Peyer's patch (tissue), 4 donors: ENCODE measurements around the gene ABHD1. TPM values are rescaled to one million over a fixed set of nuclear protein-coding genes. Genes with fewer than 3 reads are reported as not detected.

Experiments
- DNase-seq, 3 donors: peaks; one replicate each; pipeline ENCODE4 v3.0.0-alpha.2; 2017 to 2019
- H3K27ac ChIP-seq, 4 donors: fragments of 200-600 bp; sonication (generic); one replicate each; pipeline ENCODE4 v1.5.1; 2016 to 2019
- H3K27me3 ChIP-seq, 2 donors: fragments of 200-600 bp; sonication (generic); one replicate each; pipeline ENCODE4 v1.5.1; 2019
- H3K36me3 ChIP-seq, 3 donors: fragments of 200-600 bp; sonication (generic); one replicate each; pipeline ENCODE4 v1.5.1; 2016 to 2019
- H3K4me1 ChIP-seq, 4 donors: fragments of 200-600 bp; sonication (generic); one replicate each; pipeline ENCODE4 v1.5.1; 2016 to 2019
- H3K4me3 ChIP-seq, 4 donors: fragments of 200-600 bp; sonication (generic); 1 replicate in 3 of 4; 2 replicates in 1 of 4; pipeline ENCODE4 v1.5.1; 2016 to 2019; ENCODE audit warnings: mild to moderate bottlenecking in 1 of 4
- H3K9me3 ChIP-seq, 4 donors: fragments of 200-600 bp; sonication (generic); one replicate each; pipeline ENCODE4 v1.5.1; 2016 to 2019; ENCODE audit warnings: mild to moderate bottlenecking in 1 of 4
- POLR2A ChIP-seq, 2 donors: fragments of 450-650 bp; IDR thresholded peaks; one replicate each; pipeline ENCODE4 v1.5.1; 2017; ENCODE audit warnings: antibody characterized with exemption in 2 of 2, mild to moderate bottlenecking in 2 of 2, moderate library complexity in 2 of 2
- total RNA-seq, 4 donors: library from RNA; depleted of rRNA; stranded (reverse); fragments of >200 nt; gene quantifications; one replicate each; pipeline ENCODE4 v1.1.0, GENCODE V29; 2016
- TF ChIP-seq, protein P1 (sequence below), 6 experiments: fragments of 450-650 bp in 4 of 6; fragments of 200-600 bp in 2 of 6; sonication (generic) in 1 of 6; IDR thresholded peaks; one replicate each; pipeline ENCODE4 v1.5.1; 2017 to 2019; ENCODE audit warnings: antibody characterized with exemption in 6 of 6, mild to moderate bottlenecking in 3 of 6, moderate library complexity in 1 of 6

Gene ABHD1
- total RNA-seq, 4 donors from 2014 or later, result 2.8 TPM; not detected in 3

DNA sequence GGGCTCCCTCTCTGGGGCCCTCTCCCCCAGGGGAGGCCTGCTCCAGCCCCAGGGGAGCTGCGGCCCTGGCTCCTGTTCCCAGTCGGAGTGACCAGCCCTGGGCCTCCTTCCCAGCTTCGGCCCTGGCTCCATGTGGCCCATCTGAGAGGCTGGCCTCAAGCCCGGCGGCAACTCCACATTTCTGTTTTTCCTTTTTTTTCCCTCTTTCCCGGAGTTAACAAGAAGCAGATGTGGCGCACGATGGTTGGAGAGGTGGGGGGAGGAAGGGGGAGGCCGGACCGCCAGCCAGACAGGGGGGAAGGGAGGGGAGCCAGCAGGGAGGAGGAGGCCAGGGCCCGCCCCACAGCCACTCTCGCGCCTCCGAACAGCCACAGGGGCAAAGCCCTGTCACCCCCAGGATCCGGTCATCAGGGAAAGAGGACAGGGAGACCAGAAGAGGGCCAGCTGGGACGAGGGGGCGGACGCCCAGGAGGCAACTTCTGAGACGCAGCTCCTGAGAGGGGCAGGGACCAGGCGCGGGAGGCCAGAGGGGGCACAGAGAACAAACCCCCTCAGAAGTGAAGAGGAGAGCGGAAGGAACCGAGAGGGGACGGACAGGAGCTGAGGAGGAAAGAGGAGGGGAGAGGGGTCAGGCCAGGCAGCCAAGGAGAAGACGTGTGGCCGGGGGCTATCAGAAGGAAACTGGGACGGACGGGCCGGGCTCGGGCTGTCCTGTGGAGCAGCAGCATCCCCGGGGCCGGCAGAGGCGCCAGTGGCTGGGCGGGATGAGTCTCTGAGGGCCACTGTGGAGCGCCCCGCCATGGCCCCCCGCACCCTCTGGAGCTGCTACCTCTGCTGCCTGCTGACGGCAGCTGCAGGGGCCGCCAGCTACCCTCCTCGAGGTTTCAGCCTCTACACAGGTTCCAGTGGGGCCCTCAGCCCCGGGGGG, 45.1 kb upstream of the ABHD1 start, which contains the start of gene EMILIN1:
Gene EMILIN1, plus strand, starts transcription at position 349 of the 928 bp plus-strand sequence. Its CDS starts 451 bp downstream, at position 800.
- H3K27ac ChIP-seq, result peak within 1 kb of the TSS; percentile 72 to 90 (median 86)
- peak in 1 of 3 donors; percentile 75 for DNase-seq
- no peaks in the 10 kb centered on the region for H3K27me3 ChIP-seq
- TF ChIP-seq, protein P1, sequence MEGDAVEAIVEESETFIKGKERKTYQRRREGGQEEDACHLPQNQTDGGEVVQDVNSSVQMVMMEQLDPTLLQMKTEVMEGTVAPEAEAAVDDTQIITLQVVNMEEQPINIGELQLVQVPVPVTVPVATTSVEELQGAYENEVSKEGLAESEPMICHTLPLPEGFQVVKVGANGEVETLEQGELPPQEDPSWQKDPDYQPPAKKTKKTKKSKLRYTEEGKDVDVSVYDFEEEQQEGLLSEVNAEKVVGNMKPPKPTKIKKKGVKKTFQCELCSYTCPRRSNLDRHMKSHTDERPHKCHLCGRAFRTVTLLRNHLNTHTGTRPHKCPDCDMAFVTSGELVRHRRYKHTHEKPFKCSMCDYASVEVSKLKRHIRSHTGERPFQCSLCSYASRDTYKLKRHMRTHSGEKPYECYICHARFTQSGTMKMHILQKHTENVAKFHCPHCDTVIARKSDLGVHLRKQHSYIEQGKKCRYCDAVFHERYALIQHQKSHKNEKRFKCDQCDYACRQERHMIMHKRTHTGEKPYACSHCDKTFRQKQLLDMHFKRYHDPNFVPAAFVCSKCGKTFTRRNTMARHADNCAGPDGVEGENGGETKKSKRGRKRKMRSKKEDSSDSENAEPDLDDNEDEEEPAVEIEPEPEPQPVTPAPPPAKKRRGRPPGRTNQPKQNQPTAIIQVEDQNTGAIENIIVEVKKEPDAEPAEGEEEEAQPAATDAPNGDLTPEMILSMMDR (IDR thresholded peaks at IDR 0.05), result no peak
- TF ChIP-seq POLR2A (IDR thresholded peaks at IDR 0.05), result no peak
- no peaks in the 10 kb centered on the region for H3K9me3 ChIP-seq
- H3K4me3 ChIP-seq, result peak within 1 kb of the TSS; percentile 28 to 55 (median 42)
- no peaks in the 10 kb centered on the region for H3K36me3 ChIP-seq
- peaks cover 3 to 64% (median 13%) of the 10 kb centered on the region in 4 donors for H3K4me1 ChIP-seq

DNA sequence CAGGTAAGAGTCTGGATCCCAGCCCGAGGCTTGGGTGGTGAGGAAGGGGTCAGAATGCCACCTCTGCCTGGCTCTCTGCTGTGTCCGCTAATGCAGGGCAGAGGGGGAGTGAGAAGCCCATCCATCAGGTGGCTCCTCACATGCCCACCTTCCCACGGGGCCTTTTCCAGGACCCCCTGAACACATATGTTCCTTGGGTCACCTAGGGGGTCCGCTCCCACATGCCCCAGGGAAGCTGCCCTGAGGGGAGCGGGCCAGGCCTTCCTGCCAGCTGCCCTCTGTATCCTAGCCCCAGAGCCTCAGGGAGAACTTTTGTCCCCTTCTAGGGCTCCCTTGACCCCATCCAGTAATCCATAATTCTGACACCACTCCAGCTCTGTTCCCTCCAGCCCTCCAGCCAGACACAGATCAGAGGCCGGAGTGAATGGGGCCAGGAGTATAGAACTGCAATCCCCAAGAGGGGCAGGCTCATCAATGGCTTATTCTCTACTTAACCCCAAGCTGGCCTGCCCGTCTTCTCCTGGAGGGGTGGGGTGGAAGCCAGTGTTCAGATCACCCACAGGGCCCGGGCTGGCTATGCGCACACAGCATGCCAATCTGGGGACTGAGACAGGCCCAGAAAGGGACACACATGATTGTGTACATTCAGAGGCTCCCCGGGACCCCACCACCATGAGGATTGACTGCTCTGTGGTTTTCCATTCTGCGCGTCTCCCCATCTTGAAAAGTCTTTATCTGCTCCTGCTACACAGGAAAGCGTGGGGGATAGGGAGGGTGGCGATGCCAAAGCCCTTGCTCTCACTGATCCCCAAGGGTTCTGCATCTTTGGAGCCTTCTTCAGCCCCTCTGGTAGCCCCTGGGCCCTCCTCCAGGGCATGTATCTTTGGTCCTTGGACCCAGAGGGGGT, 44.1 kb upstream of the ABHD1 start:
- TF ChIP-seq, protein P1 (IDR thresholded peaks at IDR 0.05), result no peak
- TF ChIP-seq POLR2A (IDR thresholded peaks at IDR 0.05), result no peak
- Histone ChIP-seq H3K4me1 (peaks cover 3 to 62% (median 13%) of the 10 kb centered on the region in 4 donors), H3K36me3 (no peaks in the 10 kb centered on the region), H3K27me3 (no peaks in the 10 kb centered on the region), H3K9me3 (no peaks in the 10 kb centered on the region), H3K4me3 (peak overlapping the region; percentile 28 to 55 (median 42)), H3K27ac (peak overlapping the region; percentile 72 to 90 (median 86))
- no peak for DNase-seq

DNA sequence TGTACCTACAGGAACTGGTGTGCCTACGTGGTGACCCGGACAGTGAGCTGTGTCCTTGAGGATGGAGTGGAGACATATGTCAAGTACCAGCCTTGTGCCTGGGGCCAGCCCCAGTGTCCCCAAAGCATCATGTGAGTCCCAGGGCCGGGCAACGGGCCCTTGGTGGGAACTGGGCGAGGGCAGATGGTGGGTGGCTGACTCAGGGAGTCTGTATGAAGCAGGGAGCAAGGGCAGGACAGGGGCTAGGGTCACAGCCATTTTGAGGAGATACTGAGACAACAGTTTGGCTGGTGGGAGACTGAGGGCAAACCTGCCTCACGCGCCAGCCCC, 43.5 kb upstream of the ABHD1 start:
- Histone ChIP-seq H3K9me3 (no peaks in the 10 kb centered on the region), H3K27ac (peak overlapping the region in 3 of 4 donors; percentile 82 to 90 (median 90)), H3K27me3 (no peaks in the 10 kb centered on the region), H3K4me3 (peak overlapping the region; percentile 28 to 55 (median 42)), H3K4me1 (peaks cover 3 to 62% (median 12%) of the 10 kb centered on the region in 4 donors), H3K36me3 (no peaks in the 10 kb centered on the region)
- DNase-seq, result no peak
- TF ChIP-seq POLR2A (IDR thresholded peaks at IDR 0.05), result no peak
- TF ChIP-seq, protein P1 (IDR thresholded peaks at IDR 0.05), result no peak

DNA sequence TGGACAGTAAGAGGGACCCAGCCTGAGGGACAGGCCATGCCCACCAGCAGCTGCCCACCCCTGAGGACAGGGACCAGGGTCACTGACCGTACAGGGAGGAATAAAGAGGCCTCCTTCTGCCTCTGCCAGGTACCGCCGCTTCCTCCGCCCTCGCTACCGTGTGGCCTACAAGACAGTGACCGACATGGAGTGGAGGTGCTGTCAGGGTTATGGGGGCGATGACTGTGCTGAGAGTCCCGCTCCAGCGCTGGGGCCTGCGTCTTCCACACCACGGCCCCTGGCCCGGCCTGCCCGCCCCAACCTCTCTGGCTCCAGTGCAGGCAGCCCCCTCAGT, 43.0 kb upstream of the ABHD1 start:
- Histone ChIP-seq H3K4me1 (peaks cover 3 to 62% (median 12%) of the 10 kb centered on the region in 4 donors), H3K9me3 (no peaks in the 10 kb centered on the region), H3K4me3 (peak overlapping the region in 3 of 4 donors; percentile 6 to 55 (median 16)), H3K27ac (peak overlapping the region in 3 of 4 donors; percentile 82 to 90 (median 90)), H3K36me3 (no peaks in the 10 kb centered on the region), H3K27me3 (no peaks in the 10 kb centered on the region)
- TF ChIP-seq, protein P1 (IDR thresholded peaks at IDR 0.05), result no peak
- TF ChIP-seq POLR2A (IDR thresholded peaks at IDR 0.05), result no peak
- DNase-seq, result no peak

- peak overlapping the region; percentile 3 to 90 (median 80) for H3K27ac ChIP-seq
- no peak for TF ChIP-seq POLR2A (IDR thresholded peaks at IDR 0.05)
- TF ChIP-seq, protein P1 (IDR thresholded peaks at IDR 0.05), result no peak
- no peaks in the 10 kb centered on the region for H3K27me3 ChIP-seq
- H3K9me3 ChIP-seq, result no peaks in the 10 kb centered on the region
- H3K4me1 ChIP-seq, result peaks cover 3 to 61% (median 13%) of the 10 kb centered on the region in 4 donors
- DNase-seq, result no peak
- no peak overlapping the region for H3K4me3 ChIP-seq
- H3K36me3 ChIP-seq, result no peaks in the 10 kb centered on the region
These were observed 41.4 kb upstream of the ABHD1 start for GRCh38 chr2:27081984-27082772.
